Peyer's patch (tissue), 4 donors: ENCODE measurements around the gene LTA4H.

ENCODE experiments used
- CTCF ChIP-seq, 6 experiments: fragments of 450-650 bp in 4 of 6; fragments of 200-600 bp in 2 of 6; sonication (generic) in 1 of 6; IDR thresholded peaks; one replicate each; pipeline ENCODE4 v1.5.1; 2017 to 2019; ENCODE audit warnings: antibody characterized with exemption in 6 of 6, mild to moderate bottlenecking in 3 of 6, moderate library complexity in 1 of 6
- POLR2A ChIP-seq, 2 donors: fragments of 450-650 bp; IDR thresholded peaks; one replicate each; pipeline ENCODE4 v1.5.1; 2017; ENCODE audit warnings: antibody characterized with exemption in 2 of 2, mild to moderate bottlenecking in 2 of 2, moderate library complexity in 2 of 2

- TF ChIP-seq CTCF (IDR thresholded peaks at IDR 0.05) (no peak), POLR2A (IDR thresholded peaks at IDR 0.05) (no peak)
Measured at GRCh38 chr12:96081596-96081995, 46.2 kb upstream of the LTA4H start.
